ENCODE results near the gene ZNF358.

ZNF358 gene

GRCh38 chr19:7524523-7524922, 8.6 kb downstream of the ZNF358 start:
- no peak overlapping the region for H3K27ac ChIP-seq (ENCODE audit: low read length)
- H3K4me3 ChIP-seq (ENCODE audit: low read length) = no peak overlapping the region
- H3K4me1 ChIP-seq (ENCODE audit: insufficient read depth, low read length) = no peaks in the 10 kb centered on the region

GRCh38 chr19:7524992-7525739, 9.3 kb downstream of the ZNF358 start:
- Histone ChIP-seq H3K9me3 (ENCODE audit: insufficient read depth, low read depth, low read length) (no peaks in the 10 kb centered on the region), H3K4me1 (ENCODE audit: insufficient read depth, low read length) (no peaks in the 10 kb centered on the region), H3K4me3 (ENCODE audit: low read length) (no peak overlapping the region), H3K9ac (ENCODE audit: low read depth, low read length) (no peak overlapping the region), H3K36me3 (ENCODE audit: insufficient read depth, low read depth, low read length) (peaks cover 4% of the 10 kb centered on the region; the same call in 1 of the 2 replicates), H3K27me3 (ENCODE audit: insufficient read depth, low read length) (no peaks in the 10 kb centered on the region), H3K27ac (ENCODE audit: low read length) (no peak overlapping the region)

More at GRCh38 chr19:7524523-7524922, 8.6 kb downstream of the ZNF358 start:
- H3K27me3 ChIP-seq (ENCODE audit: insufficient read depth, low read length) = no peaks in the 10 kb centered on the region
- peaks cover 2% of the 10 kb centered on the region; the same call in 1 of the 2 replicates for H3K36me3 ChIP-seq (ENCODE audit: insufficient read depth, low read depth, low read length)
- H3K9me3 ChIP-seq (ENCODE audit: insufficient read depth, low read depth, low read length) = no peaks in the 10 kb centered on the region
- no peak overlapping the region for H3K9ac ChIP-seq (ENCODE audit: low read depth, low read length)

- Histone ChIP-seq H3K9ac (ENCODE audit: low read depth, low read length) (no peak overlapping the region), H3K4me3 (ENCODE audit: low read length) (no peak overlapping the region), H3K9me3 (ENCODE audit: insufficient read depth, low read depth, low read length) (no peaks in the 10 kb centered on the region), H3K4me1 (ENCODE audit: insufficient read depth, low read length) (no peaks in the 10 kb centered on the region), H3K27ac (ENCODE audit: low read length) (no peak overlapping the region), H3K27me3 (ENCODE audit: insufficient read depth, low read length) (no peaks in the 10 kb centered on the region), H3K36me3 (ENCODE audit: insufficient read depth, low read depth, low read length) (peaks cover 4% of the 10 kb centered on the region; the same call in 1 of the 2 replicates)
Measured at GRCh38 chr19:7526059-7526929, 10.4 kb downstream of the ZNF358 start.

- Histone ChIP-seq H3K4me1 (ENCODE audit: insufficient read depth, low read length) (no peaks in the 10 kb centered on the region), H3K27me3 (ENCODE audit: insufficient read depth, low read length) (no peaks in the 10 kb centered on the region), H3K9ac (ENCODE audit: low read depth, low read length) (no peak overlapping the region), H3K9me3 (ENCODE audit: insufficient read depth, low read depth, low read length) (no peaks in the 10 kb centered on the region), H3K4me3 (ENCODE audit: low read length) (no peak overlapping the region), H3K36me3 (ENCODE audit: insufficient read depth, low read depth, low read length) (peaks cover 9% of the 10 kb centered on the region), H3K27ac (ENCODE audit: low read length) (no peak overlapping the region)
Measured at GRCh38 chr19:7527516-7528191, 11.8 kb downstream of the ZNF358 start.

GRCh38 chr19:7528192-7528519, 12.3 kb downstream of the ZNF358 start:
- H3K9ac ChIP-seq (ENCODE audit: low read depth, low read length) = no peak overlapping the region

GRCh38 chr19:7528522-7529245, 12.8 kb downstream of the ZNF358 start:
- Histone ChIP-seq H3K36me3 (ENCODE audit: insufficient read depth, low read depth, low read length) (peaks cover 9% of the 10 kb centered on the region), H3K9me3 (ENCODE audit: insufficient read depth, low read depth, low read length) (no peaks in the 10 kb centered on the region), H3K27ac (ENCODE audit: low read length) (no peak overlapping the region), H3K9ac (ENCODE audit: low read depth, low read length) (no peak overlapping the region), H3K4me1 (ENCODE audit: insufficient read depth, low read length) (no peaks in the 10 kb centered on the region), H3K4me3 (ENCODE audit: low read length) (no peak overlapping the region), H3K27me3 (ENCODE audit: insufficient read depth, low read length) (no peaks in the 10 kb centered on the region)

More at GRCh38 chr19:7528192-7528519, 12.3 kb downstream of the ZNF358 start:
- no peak overlapping the region for H3K4me3 ChIP-seq (ENCODE audit: low read length)
- peaks cover 9% of the 10 kb centered on the region for H3K36me3 ChIP-seq (ENCODE audit: insufficient read depth, low read depth, low read length)
- H3K27ac ChIP-seq (ENCODE audit: low read length) = no peak overlapping the region
- H3K4me1 ChIP-seq (ENCODE audit: insufficient read depth, low read length) = no peaks in the 10 kb centered on the region
- no peaks in the 10 kb centered on the region for H3K9me3 ChIP-seq (ENCODE audit: insufficient read depth, low read depth, low read length)
- no peaks in the 10 kb centered on the region for H3K27me3 ChIP-seq (ENCODE audit: insufficient read depth, low read length)

GRCh38 chr19:7529246-7529600, 13.3 kb downstream of the ZNF358 start:
- Histone ChIP-seq H3K9ac (ENCODE audit: low read depth, low read length) (no peak overlapping the region), H3K4me3 (ENCODE audit: low read length) (no peak overlapping the region), H3K27ac (ENCODE audit: low read length) (no peak overlapping the region), H3K27me3 (ENCODE audit: insufficient read depth, low read length) (no peaks in the 10 kb centered on the region), H3K4me1 (ENCODE audit: insufficient read depth, low read length) (no peaks in the 10 kb centered on the region), H3K36me3 (ENCODE audit: insufficient read depth, low read depth, low read length) (peaks cover 9% of the 10 kb centered on the region), H3K9me3 (ENCODE audit: insufficient read depth, low read depth, low read length) (no peaks in the 10 kb centered on the region)

- Histone ChIP-seq H3K27me3 (ENCODE audit: insufficient read depth, low read length) (no peaks in the 10 kb centered on the region), H3K27ac (ENCODE audit: low read length) (no peak overlapping the region), H3K9me3 (ENCODE audit: insufficient read depth, low read depth, low read length) (no peaks in the 10 kb centered on the region), H3K36me3 (ENCODE audit: insufficient read depth, low read depth, low read length) (peaks cover 9% of the 10 kb centered on the region), H3K4me3 (ENCODE audit: low read length) (no peak overlapping the region), H3K4me1 (ENCODE audit: insufficient read depth, low read length) (no peaks in the 10 kb centered on the region), H3K9ac (ENCODE audit: low read depth, low read length) (no peak overlapping the region)
Measured at GRCh38 chr19:7529610-7530490, 13.9 kb downstream of the ZNF358 start.

- H3K4me3 ChIP-seq (ENCODE audit: low read length) = peak overlapping the region; percentile 94
- H3K27me3 ChIP-seq (ENCODE audit: insufficient read depth, low read length) = no peaks in the 10 kb centered on the region
- peaks cover 22% of the 10 kb centered on the region for H3K36me3 ChIP-seq (ENCODE audit: insufficient read depth, low read depth, low read length)
- H3K9ac ChIP-seq (ENCODE audit: low read depth, low read length) = peak overlapping the region; percentile 90
- no peaks in the 10 kb centered on the region for H3K4me1 ChIP-seq (ENCODE audit: insufficient read depth, low read length)
- H3K27ac ChIP-seq (ENCODE audit: low read length) = peak overlapping the region; percentile 56
- no peaks in the 10 kb centered on the region for H3K9me3 ChIP-seq (ENCODE audit: insufficient read depth, low read depth, low read length)
Measured at GRCh38 chr19:7533281-7533885, 17.5 kb downstream of the ZNF358 start.

GRCh38 chr19:7533925-7534480, 18.1 kb downstream of the ZNF358 start:
- Histone ChIP-seq H3K36me3 (ENCODE audit: insufficient read depth, low read depth, low read length) (peaks cover 27% of the 10 kb centered on the region), H3K27ac (ENCODE audit: low read length) (peak overlapping the region; percentile 56), H3K4me1 (ENCODE audit: insufficient read depth, low read length) (no peaks in the 10 kb centered on the region), H3K9me3 (ENCODE audit: insufficient read depth, low read depth, low read length) (no peaks in the 10 kb centered on the region), H3K9ac (ENCODE audit: low read depth, low read length) (peak overlapping the region; percentile 90), H3K4me3 (ENCODE audit: low read length) (peak overlapping the region; percentile 94), H3K27me3 (ENCODE audit: insufficient read depth, low read length) (no peaks in the 10 kb centered on the region)

Measured in iPS-20b (cell line).